HTR-8/SVneo (cell line): ENCODE results near the gene SENP5.
"Not testable (repeated sequence)": the region's sequence is repeated elsewhere in the genome, so short reads cannot be mapped to it uniquely, and the experiment has no call there.

Experiments
- DNase-seq: peaks from one replicate; pipeline ENCODE4 v3.0.0; 2011; ENCODE audit warnings: low spot score, mixed read lengths; ENCODE audit not compliant: insufficient read length
- FAIRE-seq: peaks from 2 replicates; lab custom pipeline; 2011; peaks lifted over from hg19 to GRCh38; lab: Jason Lieb, UNC

Gene SENP5

DNA sequence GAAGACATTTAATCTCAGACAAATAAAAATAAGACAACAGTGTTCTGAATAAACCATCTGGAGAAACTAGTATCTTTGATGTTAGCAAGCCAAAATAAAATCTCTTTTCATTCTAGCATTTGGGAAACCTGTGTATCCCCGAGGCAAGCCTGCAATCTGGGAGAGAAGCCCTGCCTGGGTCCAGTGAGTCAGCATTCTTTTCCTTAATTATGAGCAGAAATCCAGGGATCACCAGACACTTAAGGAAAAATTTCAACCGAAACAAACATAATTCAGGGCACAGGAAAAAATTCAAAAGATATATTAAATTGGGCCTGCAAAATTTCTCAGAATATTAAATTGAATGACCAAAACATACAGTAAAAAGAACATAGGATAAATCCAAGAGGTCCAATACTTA is 70.4 kb downstream of the SENP5 start:
- no peak for DNase-seq
- FAIRE-seq = no peak

DNA sequence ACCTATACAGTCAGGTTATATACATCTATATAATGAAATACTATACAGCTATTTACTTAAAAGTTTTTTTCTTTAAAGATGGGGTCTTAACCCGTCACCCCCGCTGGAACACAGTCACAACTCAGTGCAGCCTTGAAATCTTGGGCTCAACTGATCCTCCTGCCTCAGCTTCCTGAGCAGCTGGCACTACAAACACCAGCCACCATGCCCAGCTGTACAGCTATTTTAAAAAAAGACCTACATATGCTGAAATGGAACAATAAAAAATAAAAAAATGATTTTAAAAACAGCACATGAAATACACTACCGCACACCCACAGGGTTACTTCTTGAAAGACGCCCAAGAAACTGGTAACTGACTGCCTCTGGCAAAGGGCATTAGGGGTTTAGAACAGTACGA is 70.9 kb downstream of the SENP5 start:
- DNase-seq (no peak), FAIRE-seq (no peak)

- FAIRE-seq (no peak), DNase-seq (peak; percentile 37)
Observed at GRCh38 chr3:196941729-196942225, 74.1 kb downstream of the SENP5 start.

DNA sequence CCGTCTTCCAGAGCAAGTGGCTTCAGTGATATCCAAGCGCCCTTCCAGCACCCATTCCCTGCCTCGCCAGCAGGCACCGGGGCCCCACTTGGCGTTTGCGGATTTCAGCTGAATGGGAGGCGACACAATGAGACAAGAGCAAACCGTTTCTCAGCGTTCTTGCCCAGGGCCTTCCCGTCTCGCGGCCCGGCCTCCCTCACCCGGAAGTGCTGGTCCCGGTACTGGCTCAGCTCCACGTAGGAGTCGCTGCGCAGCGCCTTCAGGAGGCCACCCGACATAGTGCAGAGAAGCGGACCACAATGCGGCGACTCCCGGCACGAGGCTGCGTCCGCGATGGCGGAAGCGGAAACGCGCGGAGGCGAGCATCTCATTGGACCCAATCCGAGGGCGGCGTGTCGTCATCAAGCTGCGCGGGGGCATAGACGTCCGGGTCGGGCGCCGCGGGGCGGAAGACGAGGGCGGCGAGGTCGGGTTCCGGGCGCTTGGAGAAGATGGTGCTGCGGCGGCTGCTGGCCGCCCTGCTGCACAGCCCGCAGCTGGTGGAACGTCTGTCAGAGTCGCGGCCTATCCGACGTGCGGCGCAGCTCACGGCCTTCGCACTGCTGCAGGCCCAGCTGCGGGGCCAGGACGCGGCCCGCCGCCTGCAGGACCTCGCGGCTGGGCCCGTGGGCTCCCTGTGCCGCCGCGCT is 74.7 kb downstream of the SENP5 start, which contains the start of gene NCBP2:
Gene NCBP2, minus strand, starts transcription at position 303 of the 689 bp plus-strand sequence. Its CDS starts 25 bp downstream, at position 278.
- DNase-seq (peak; percentile 97), FAIRE-seq (peak; percentile 55)

DNA sequence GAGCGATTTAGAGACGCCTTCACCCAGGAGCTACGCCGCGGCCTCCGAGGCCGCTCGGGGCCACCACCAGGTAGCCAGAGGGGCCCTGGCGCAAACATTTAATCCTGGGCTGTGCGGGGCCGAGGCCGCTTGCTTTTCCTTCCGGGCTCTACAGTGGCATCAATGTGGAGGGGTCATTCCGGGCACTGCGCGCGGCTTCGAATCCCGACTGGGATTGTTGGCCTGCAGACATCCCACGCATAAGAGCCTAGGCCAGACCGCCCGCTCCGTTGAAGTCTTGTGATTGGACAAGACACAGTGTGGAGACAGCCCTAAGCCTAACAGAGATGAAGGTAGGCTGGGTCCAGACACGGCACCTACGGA is 75.2 kb downstream of the SENP5 start:
- FAIRE-seq (no peak), DNase-seq (peak; percentile 10)

GRCh38 chr3:196944037-196944790 is 76.5 kb downstream of the SENP5 start:
- DNase-seq, FAIRE-seq: not testable (repeated sequence)

- no peak for FAIRE-seq
- DNase-seq = no peak
Observed at GRCh38 chr3:196947136-196947859, 79.6 kb downstream of the SENP5 start.

GRCh38 chr3:196947860-196948441 is 80.2 kb downstream of the SENP5 start:
- no peak for DNase-seq
- FAIRE-seq = no peak

- DNase-seq (no peak), FAIRE-seq (no peak)
Observed at GRCh38 chr3:196948442-196949284, 80.9 kb downstream of the SENP5 start.

GRCh38 chr3:196949285-196949619 is 81.5 kb downstream of the SENP5 start:
- FAIRE-seq = no peak
- DNase-seq = no peak

GRCh38 chr3:196949750-196950149 is 82.0 kb downstream of the SENP5 start:
- no peak for DNase-seq
- FAIRE-seq = no peak

DNA sequence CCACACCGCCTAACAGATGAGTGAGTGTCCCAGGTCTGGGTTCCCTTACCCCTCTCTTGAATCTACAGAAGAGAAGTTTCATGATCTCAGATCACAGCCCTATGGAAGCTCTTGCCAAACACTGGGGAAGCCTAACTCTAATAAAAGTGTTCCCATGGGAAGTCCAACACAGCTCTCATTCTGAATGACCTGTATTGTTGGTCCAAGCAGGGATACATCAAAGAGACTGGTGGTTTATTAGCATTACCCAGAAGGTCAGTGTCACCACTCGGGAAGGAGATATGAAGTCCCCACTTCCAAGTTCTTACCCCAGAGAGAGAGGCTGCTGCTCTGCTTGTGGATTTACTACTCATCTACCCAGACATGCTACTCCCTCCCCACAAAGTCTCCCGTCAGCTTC is 83.7 kb downstream of the SENP5 start:
- FAIRE-seq (no peak), DNase-seq (no peak)

GRCh38 chr3:196954832-196955231 is 87.1 kb downstream of the SENP5 start:
- DNase-seq (no peak), FAIRE-seq (no peak)

GRCh38 chr3:196962108-196962929 is 94.6 kb downstream of the SENP5 start:
- FAIRE-seq (no peak), DNase-seq (no peak)

GRCh38 chr3:196962930-196963630 is 95.4 kb downstream of the SENP5 start:
- DNase-seq (no peak), FAIRE-seq (no peak)

DNA sequence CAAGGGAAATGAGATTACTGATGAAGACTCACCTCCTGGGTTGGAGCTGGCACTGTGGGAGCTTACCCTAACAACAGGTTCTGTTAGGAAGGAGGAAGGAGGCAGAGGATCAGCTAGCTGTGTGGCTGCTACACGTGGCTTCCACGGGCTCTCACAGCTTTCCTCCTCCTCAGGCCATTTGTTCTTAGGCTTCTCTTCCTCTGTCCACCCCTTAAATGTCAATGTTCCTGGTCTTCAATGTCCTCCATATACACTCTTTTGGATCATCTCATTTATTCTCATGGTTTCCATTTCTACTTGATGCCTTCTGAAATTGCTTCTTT is 95.9 kb downstream of the SENP5 start:
- FAIRE-seq (no peak), DNase-seq (no peak)

- DNase-seq (no peak), FAIRE-seq (no peak)
Observed at GRCh38 chr3:196965112-196965803, 97.5 kb downstream of the SENP5 start.

- DNase-seq (no peak), FAIRE-seq (no peak)
Observed at GRCh38 chr3:196965804-196966173, 98.1 kb downstream of the SENP5 start.
